GM21526 (cell line): ENCODE data around the gene TFAP2C.

Source experiments
- ATAC-seq: cut with Tn5 transposase; IDR thresholded peaks from one replicate; pipeline ENCODE4 v1.9.1; 2021; ENCODE audit warnings: moderate library complexity; ENCODE audit not compliant: unreplicated experiment, low FRiP score

Gene TFAP2C

GRCh38 chr20:56628873-56629463, at the start of gene TFAP2C:
TSS of gene TFAP2C (plus strand) at chr20:56629306. CDS start at chr20:56629545, 239 bp downstream.
- no peak for ATAC-seq

- no peak for ATAC-seq
Observed at GRCh38 chr20:56580226-56580625, 48.9 kb upstream of the TFAP2C start.

GRCh38 chr20:56581701-56582100, 47.4 kb upstream of the TFAP2C start:
- ATAC-seq, result no peak

- no peak for ATAC-seq
Observed at GRCh38 chr20:56582542-56582941, 46.6 kb upstream of the TFAP2C start.

- no peak for ATAC-seq
Observed at GRCh38 chr20:56584916-56585315, 44.2 kb upstream of the TFAP2C start.

- ATAC-seq, result no peak
Observed at GRCh38 chr20:56587307-56588041, 41.6 kb upstream of the TFAP2C start.

GRCh38 chr20:56588996-56589395, 40.1 kb upstream of the TFAP2C start:
- no peak for ATAC-seq

- no peak for ATAC-seq
Observed at GRCh38 chr20:56589633-56590032, 39.5 kb upstream of the TFAP2C start.

- ATAC-seq, result no peak
Observed at GRCh38 chr20:56590888-56591287, 38.2 kb upstream of the TFAP2C start.

- ATAC-seq, result no peak
Observed at GRCh38 chr20:56592211-56592610, 36.9 kb upstream of the TFAP2C start.

GRCh38 chr20:56592817-56593216, 36.3 kb upstream of the TFAP2C start:
- no peak for ATAC-seq

GRCh38 chr20:56595746-56596475, 33.2 kb upstream of the TFAP2C start:
- no peak for ATAC-seq

GRCh38 chr20:56601166-56601565, 27.9 kb upstream of the TFAP2C start:
- no peak for ATAC-seq

- no peak for ATAC-seq
Observed at GRCh38 chr20:56604673-56605072, 24.4 kb upstream of the TFAP2C start.

GRCh38 chr20:56605261-56605996, 23.7 kb upstream of the TFAP2C start:
- no peak for ATAC-seq

- ATAC-seq, result no peak
Observed at GRCh38 chr20:56606174-56606945, 22.7 kb upstream of the TFAP2C start.

- ATAC-seq, result no peak
Observed at GRCh38 chr20:56607061-56607704, 21.9 kb upstream of the TFAP2C start.

GRCh38 chr20:56608376-56608775, 20.7 kb upstream of the TFAP2C start:
- no peak for ATAC-seq

- ATAC-seq, result no peak
Observed at GRCh38 chr20:56609321-56609720, 19.8 kb upstream of the TFAP2C start.

- no peak for ATAC-seq
Observed at GRCh38 chr20:56610098-56610497, 19.0 kb upstream of the TFAP2C start.
